GM21515 (cell line): ENCODE results near the gene UXS1.

Experiments
- ATAC-seq: cut with Tn5 transposase; IDR thresholded peaks from one replicate; pipeline ENCODE4 v1.9.1; 2021; ENCODE audit not compliant: unreplicated experiment

Gene UXS1

GRCh38 chr2:106054880-106055655 is 139.0 kb downstream of the UXS1 start:
- ATAC-seq, result no peak

GRCh38 chr2:106054321-106054720 is 139.8 kb downstream of the UXS1 start:
- no peak for ATAC-seq

GRCh38 chr2:106053581-106053980 is 140.5 kb downstream of the UXS1 start:
- ATAC-seq, result no peak

- no peak for ATAC-seq
Observed at GRCh38 chr2:106053116-106053515, 141.0 kb downstream of the UXS1 start.

- no peak for ATAC-seq
Observed at GRCh38 chr2:106044859-106045258, 149.2 kb downstream of the UXS1 start.

- ATAC-seq, result no peak
Observed at GRCh38 chr2:106044021-106044420, 150.1 kb downstream of the UXS1 start.
